Measurements from ENCODE around the gene RORB.

The RORB gene

DNA sequence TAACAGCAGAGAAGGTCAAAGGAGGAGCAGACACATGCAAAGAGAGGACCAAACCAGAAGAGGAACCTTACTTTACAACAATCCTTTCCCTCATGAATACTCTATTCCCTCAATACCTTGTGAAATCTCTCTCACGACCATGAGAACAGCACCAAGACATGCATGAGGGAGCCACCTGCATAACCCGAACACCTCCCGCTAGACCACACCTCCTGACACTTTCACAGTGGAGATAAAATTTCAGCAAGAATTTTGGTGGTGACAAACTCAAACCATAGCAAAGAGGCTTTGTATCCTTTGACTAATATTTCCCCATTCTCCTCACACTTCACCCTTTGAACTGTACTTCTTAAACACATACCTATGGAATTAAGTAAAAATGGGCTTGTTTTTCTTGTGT is 101.7 kb downstream of the RORB start:
- no peak for DNase-seq (ENCODE audit: low read depth)

DNA sequence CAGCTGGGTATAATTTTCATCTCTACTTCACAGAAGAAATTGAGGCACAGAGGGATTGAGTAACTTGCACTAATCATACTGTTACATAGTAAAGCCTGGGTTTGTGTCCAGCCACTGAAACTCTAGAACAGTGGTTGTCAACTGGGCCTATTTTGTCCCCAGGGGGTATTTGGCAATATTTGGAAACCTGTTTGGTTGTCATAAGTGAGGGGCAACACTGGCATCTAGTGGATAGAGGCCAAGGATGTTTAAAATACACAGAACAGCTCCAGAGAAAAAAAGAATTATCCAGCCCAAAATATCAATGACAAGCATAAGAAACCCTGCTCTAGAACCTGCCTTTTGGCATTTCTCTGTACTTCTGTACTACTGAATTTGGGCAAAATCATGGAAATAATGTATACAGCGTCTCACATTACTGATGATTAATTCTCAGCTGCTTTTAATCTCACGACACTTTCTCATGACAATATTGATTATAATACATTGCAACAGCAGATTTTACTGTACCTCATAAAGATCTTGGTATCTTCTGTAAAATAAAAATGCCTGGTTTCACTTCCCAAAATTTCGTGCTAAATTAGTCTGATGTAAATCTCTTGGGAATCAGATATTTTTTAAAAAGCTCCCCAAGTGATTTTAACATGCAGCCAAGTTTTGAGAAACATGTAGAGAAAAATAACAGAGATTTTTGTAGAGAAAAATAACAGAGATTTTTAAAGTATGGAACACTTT is 112.7 kb downstream of the RORB start:
- DNase-seq (ENCODE audit: low read depth) = no peak

DNA sequence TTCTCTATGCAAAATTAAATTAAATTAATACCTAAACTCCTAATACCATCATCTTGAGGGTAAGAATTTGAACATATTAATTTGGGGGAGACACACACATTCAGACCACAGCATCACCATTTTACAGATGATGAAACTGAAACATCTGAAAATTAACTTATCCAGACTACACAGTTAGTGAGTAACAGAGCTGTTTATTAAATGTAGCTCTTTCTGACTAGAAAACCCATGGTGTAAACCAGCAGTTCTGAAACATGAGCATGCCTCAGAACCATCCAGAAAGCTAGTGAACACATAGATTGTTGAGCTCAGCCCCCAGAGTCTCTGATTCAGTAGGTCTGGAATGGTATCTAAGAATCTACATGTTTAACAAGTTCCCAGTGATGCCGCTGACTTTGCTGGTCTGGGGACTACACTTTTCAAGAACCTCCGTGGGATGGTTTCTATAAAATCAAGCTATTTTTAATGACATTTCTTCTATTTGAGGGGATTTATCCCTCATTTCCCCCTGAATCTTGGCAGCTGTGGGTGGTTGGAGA is 113.5 kb downstream of the RORB start:
- DNase-seq (ENCODE audit: low read depth) = no peak

- no peak for DNase-seq (ENCODE audit: low read depth)
These were observed 133.1 kb downstream of the RORB start for GRCh38 chr9:74630228-74630627.

DNA sequence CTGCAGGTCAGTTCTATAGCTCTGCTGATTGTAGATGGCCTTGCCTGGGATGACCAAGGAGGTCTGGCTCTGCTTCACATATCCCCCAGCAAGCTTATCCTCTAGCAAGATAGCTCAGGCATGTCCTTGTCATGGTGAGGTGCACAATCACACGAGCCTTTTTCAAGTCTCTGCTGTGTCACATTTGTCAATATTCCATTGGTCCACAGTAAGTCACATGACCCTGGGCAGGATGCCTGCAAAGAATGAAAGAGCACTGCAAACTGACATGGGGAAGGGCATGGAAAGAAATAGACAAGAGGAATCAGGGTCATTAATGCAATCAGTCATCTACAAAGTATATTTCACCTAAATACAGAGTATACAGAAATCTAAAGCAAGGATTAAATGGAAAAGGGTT is 142.0 kb downstream of the RORB start:
- DNase-seq (ENCODE audit: low read depth) = no peak

- DNase-seq (ENCODE audit: low read depth) = no peak
These were observed 145.2 kb downstream of the RORB start for GRCh38 chr9:74642376-74642775.

GRCh38 chr9:74643303-74643923 is 146.3 kb downstream of the RORB start:
- DNase-seq (ENCODE audit: low read depth) = no peak

DNA sequence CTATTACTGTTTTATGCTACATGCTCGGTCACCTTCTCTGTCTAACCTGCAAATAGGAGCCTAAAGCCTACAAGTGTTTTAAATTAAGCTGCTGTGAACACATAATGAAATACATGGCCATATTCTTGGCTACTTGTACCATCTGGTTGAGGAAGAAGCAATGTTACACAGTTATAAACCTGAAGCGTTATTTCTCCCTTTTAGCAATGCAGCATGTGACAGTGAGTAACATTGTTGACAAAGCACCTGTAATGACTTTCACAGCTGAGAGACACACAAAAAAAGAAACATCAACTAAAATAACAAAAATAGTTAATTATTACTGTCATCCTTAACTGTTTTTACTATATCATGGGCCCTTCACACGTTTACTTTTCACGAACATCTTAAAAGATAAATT is 146.9 kb downstream of the RORB start:
- no peak for DNase-seq (ENCODE audit: low read depth)

GRCh38 chr9:74645007-74645639 is 148.0 kb downstream of the RORB start:
- peak; percentile 22 for DNase-seq (ENCODE audit: low read depth)

GRCh38 chr9:74653410-74654080 is 156.4 kb downstream of the RORB start:
- no peak for DNase-seq (ENCODE audit: low read depth)

- no peak for DNase-seq (ENCODE audit: low read depth)
These were observed 165.5 kb downstream of the RORB start for GRCh38 chr9:74662674-74663073.

DNA sequence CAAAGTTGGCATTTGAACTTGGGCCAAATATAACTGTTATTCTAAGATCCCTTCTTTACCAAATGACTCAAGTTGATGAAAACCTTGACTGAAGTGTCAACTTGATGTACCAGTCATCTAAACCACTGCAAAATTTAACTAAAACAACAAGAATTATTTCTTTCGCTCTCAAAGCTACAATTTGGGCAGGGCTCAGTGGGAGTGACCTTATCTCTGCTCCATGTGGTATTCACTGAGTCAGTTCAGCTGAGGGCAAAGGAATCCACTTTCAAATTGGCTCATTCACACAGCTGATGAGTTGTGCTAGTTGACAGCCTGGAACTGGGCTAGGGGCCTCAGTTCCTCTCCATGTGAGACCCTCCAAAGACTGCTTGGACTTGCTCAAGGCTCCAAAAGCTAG is 166.3 kb downstream of the RORB start:
- no peak for DNase-seq (ENCODE audit: low read depth)

DNA sequence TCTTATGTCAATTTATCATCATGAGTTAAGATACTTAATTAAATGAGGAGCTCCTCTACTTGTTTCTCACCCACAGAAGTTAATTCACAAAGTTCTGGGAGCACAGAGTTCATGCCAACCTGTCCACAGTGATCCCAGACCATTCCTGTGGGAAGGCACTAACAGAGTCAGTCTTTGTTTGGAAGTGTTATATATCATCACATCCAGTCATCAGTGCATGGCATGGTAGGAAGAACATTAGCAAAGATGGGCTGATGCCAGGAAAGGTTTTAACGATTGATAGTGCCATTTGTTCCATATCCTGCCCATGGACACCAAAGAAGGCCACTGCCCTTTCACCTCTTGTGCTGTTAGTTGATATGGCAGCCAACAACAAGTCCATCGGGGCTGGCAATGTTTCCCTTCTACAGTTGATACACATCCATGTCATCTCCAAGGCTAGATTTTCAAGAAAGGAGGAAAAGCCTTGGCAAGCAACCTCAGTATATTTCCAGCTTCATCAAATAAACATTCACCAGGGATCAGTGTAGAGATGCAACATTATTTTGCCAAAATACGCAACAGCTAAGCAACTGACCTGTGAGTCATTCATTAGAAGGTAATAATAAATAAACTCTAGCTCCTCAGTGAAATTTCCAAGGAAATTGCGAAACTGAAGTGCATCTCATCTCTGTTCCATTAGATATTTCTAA is 169.6 kb downstream of the RORB start:
- DNase-seq (ENCODE audit: low read depth) = no peak

DNA sequence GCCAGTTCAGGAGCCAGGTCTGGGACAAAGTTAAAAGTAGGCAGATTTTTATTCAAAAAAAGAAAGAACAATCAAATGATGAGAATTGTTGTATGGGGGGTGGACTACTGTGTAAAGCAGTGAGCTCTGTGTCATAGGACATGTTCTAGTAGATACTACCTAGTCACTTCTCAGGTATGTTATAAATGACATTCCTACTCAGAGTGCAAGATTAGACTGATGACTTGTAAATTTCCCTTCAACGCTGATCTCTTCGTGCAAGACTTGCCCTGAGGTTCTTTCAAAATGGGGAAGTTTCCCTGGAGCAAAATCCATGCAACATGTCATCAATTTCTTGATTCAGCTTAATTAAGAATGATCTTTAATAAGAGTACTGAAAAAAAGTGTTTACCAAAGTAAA is 175.1 kb downstream of the RORB start:
- DNase-seq (ENCODE audit: low read depth) = no peak

GRCh38 chr9:74674077-74674476 is 176.9 kb downstream of the RORB start:
- DNase-seq (ENCODE audit: low read depth) = no peak

DNA sequence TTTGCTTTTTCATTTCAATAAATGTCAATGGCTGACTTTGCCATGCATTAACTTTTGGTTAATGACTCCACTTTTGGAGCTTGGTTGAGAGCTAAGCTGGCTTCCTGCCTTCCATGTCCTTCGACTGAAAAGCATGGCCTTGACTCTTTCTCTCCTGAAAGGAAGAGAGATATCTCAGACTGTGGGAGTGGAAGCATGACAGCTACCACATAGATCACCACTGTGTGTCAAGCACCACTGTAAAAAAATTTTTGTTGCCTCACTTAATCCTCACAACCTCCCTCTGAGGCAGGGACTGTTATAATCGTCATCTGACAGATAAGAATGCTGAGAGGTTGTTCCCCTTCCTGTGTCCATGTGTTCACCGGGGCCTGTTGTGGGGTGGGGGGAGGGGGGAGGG is 184.8 kb downstream of the RORB start:
- DNase-seq (ENCODE audit: low read depth) = no peak

DNA sequence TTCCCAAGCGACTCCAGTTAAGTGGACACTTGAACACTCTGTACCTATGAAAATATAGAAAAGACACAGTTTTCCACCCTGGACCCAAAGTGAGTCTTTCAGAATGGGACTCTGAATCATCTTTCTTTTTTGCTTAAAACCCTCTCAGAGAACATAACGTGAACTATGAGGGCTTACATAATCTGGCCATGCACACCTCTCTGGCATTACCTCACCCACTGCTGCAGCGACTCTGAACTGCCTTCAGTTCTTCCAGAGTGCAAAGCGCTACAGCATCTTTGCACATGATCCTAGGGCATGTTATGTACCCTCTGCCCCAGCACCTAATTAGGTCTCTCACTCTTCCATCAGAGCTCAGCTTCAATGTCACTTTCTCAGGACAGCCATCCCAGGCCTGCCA is 186.2 kb downstream of the RORB start:
- no peak for DNase-seq (ENCODE audit: low read depth)

GRCh38 chr9:74691058-74691457 is 193.9 kb downstream of the RORB start:
- DNase-seq (ENCODE audit: low read depth) = no peak

GRCh38 chr9:74696520-74696919 is 199.4 kb downstream of the RORB start:
- DNase-seq (ENCODE audit: low read depth) = no peak

- no peak for DNase-seq (ENCODE audit: low read depth)
These were observed 200.4 kb downstream of the RORB start for GRCh38 chr9:74697535-74697934.

DNA sequence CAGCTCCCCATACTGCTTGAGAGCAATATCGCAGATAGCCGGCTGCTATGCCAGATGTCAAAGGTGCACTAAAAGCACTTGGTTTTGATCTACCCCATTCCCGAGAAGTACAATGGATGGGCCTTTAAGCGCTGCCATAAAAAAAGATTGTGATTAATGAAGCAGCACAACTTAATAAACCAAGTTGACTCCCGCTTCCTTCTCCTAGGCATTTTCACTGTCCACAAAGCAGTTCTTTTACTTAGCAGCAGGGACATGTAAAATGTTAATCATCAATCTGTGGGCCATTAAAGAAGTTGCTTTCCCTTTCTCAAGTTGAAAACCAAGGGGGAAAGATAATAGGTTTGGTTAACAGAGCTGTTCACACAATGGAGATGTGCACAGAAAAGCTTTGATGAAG is 214.2 kb downstream of the RORB start:
- DNase-seq (ENCODE audit: low read depth) = no peak

DNA sequence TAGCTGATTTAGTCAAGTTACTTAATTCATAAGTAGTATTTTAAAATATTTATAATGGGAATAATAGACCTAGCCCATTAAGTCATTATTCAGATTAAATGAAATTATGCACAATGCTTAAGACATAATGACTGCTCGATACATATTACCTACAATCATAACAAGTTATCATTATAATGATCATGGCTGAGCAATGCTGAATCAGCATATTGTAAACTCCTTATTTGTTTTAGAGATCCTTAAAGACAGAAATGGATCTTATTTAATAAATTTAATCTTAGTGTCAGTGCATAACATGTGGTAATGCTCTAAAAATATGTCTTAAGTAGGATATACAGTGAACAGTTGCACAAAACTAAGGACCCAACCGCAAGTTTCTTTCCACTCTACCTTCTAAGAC is 221.6 kb downstream of the RORB start:
- DNase-seq (ENCODE audit: low read depth) = no peak
